HAP-1 (cell line): ENCODE results near the gene LNX2.

Source experiments
- DNase-seq, 2 experiments: peaks; one replicate each; pipeline ENCODE4 v3.0.0-alpha.2; 2016 to 2020; ENCODE audit warnings: low spot score in 2 of 2
- H3K27me3 ChIP-seq: fragments of 250-450 bp; sonication (Bioruptor Pico); 2 replicates; pipeline ENCODE4 v1.5.1; 2020; ENCODE audit warnings: low read depth, mild to moderate bottlenecking, moderate library complexity
- H3K36me3 ChIP-seq: fragments of 250-450 bp; sonication (Bioruptor Pico); replicated peaks from 2 replicates; pipeline ENCODE4 v1.5.1; 2020; ENCODE audit warnings: mild to moderate bottlenecking
- H3K4me1 ChIP-seq: fragments of 250-450 bp; sonication (Bioruptor Pico); 2 replicates; pipeline ENCODE4 v1.5.1; 2020; ENCODE audit warnings: mild to moderate bottlenecking
- H3K4me3 ChIP-seq: fragments of 250-450 bp; sonication (Bioruptor Pico); 2 replicates; pipeline ENCODE4 v1.5.1; 2020; ENCODE audit warnings: mild to moderate bottlenecking, moderate library complexity
- H3K9me3 ChIP-seq: fragments of 250-450 bp; sonication (Bioruptor Pico); 2 replicates; pipeline ENCODE4 v1.5.1; 2020; ENCODE audit warnings: mild to moderate bottlenecking, moderate library complexity
- in situ Hi-C: fragments of 300-500 bp; cut with MboI; formaldehyde crosslinking; loops from 3 replicates; pipeline ENCODE4 v1.14.3; 2020; ENCODE audit warnings: low sequenced_read_pairs, inconsistent platforms, mixed read lengths

Gene LNX2

GRCh38 chr13:27620377-27621115 lies at the start of gene LNX2:
TSS of gene LNX2 (minus strand) at chr13:27620529. CDS start at chr13:27581703, 38,826 bp downstream.
- peak; percentile 93 to 97 for DNase-seq
- H3K4me3 ChIP-seq: peak within 1 kb of the TSS; percentile 84
- peaks cover 28% of the 10 kb centered on the region for H3K4me1 ChIP-seq
- H3K36me3 ChIP-seq: peaks cover 14% of the 10 kb centered on the region
- H3K27me3 ChIP-seq: no peaks in the 10 kb centered on the region
- no peaks in the 10 kb centered on the region for H3K9me3 ChIP-seq
- in situ Hi-C loops: no loop called here

- no peaks in the 10 kb centered on the region for H3K27me3 ChIP-seq
- H3K4me3 ChIP-seq: no peak overlapping the region
- H3K9me3 ChIP-seq: no peaks in the 10 kb centered on the region
- no peaks in the 10 kb centered on the region for H3K36me3 ChIP-seq
- no peaks in the 10 kb centered on the region for H3K4me1 ChIP-seq
- in situ Hi-C loops: no loop called here
- no peak for DNase-seq
These were observed 47.6 kb upstream of the LNX2 start for GRCh38 chr13:27667946-27668345.

GRCh38 chr13:27666951-27667350 lies 46.6 kb upstream of the LNX2 start:
- H3K36me3 ChIP-seq: no peaks in the 10 kb centered on the region
- H3K9me3 ChIP-seq: no peaks in the 10 kb centered on the region
- DNase-seq: no peak
- H3K4me1 ChIP-seq: no peaks in the 10 kb centered on the region; the same call in 1 of the 2 replicates
- in situ Hi-C loops: no loop called here
- H3K4me3 ChIP-seq: no peak overlapping the region
- H3K27me3 ChIP-seq: no peaks in the 10 kb centered on the region

- Histone ChIP-seq H3K4me1 (no peaks in the 10 kb centered on the region; the same call in 1 of the 2 replicates), H3K27me3 (no peaks in the 10 kb centered on the region), H3K9me3 (no peaks in the 10 kb centered on the region), H3K36me3 (no peaks in the 10 kb centered on the region), H3K4me3 (no peak overlapping the region)
- DNase-seq: no peak
- in situ Hi-C loops: no loop called here
These were observed 45.4 kb upstream of the LNX2 start for GRCh38 chr13:27665761-27666160.

GRCh38 chr13:27665333-27665732 lies 45.0 kb upstream of the LNX2 start:
- in situ Hi-C loops: no loop called here
- Histone ChIP-seq H3K4me3 (no peak overlapping the region), H3K4me1 (no peaks in the 10 kb centered on the region; the same call in 1 of the 2 replicates), H3K27me3 (no peaks in the 10 kb centered on the region), H3K9me3 (no peaks in the 10 kb centered on the region), H3K36me3 (no peaks in the 10 kb centered on the region)
- DNase-seq: no peak

GRCh38 chr13:27663947-27664346 lies 43.6 kb upstream of the LNX2 start:
- Histone ChIP-seq H3K4me1 (no peaks in the 10 kb centered on the region; the same call in 1 of the 2 replicates), H3K36me3 (no peaks in the 10 kb centered on the region), H3K4me3 (no peak overlapping the region), H3K9me3 (no peaks in the 10 kb centered on the region), H3K27me3 (no peaks in the 10 kb centered on the region)
- in situ Hi-C loops: no loop called here
- DNase-seq: no peak

GRCh38 chr13:27662738-27663470 lies 42.6 kb upstream of the LNX2 start:
- no peaks in the 10 kb centered on the region for H3K36me3 ChIP-seq
- no peaks in the 10 kb centered on the region for H3K9me3 ChIP-seq
- no peaks in the 10 kb centered on the region for H3K27me3 ChIP-seq
- H3K4me1 ChIP-seq: no peaks in the 10 kb centered on the region; the same call in 1 of the 2 replicates
- in situ Hi-C loops: no loop called here
- no peak for DNase-seq
- no peak overlapping the region for H3K4me3 ChIP-seq

GRCh38 chr13:27661017-27661416 lies 40.7 kb upstream of the LNX2 start:
- no peak for DNase-seq
- in situ Hi-C loops: no loop called here
- no peaks in the 10 kb centered on the region for H3K9me3 ChIP-seq
- H3K27me3 ChIP-seq: no peaks in the 10 kb centered on the region
- H3K36me3 ChIP-seq: no peaks in the 10 kb centered on the region
- H3K4me3 ChIP-seq: no peak overlapping the region
- no peaks in the 10 kb centered on the region; the same call in 1 of the 2 replicates for H3K4me1 ChIP-seq

GRCh38 chr13:27660511-27660910 lies 40.2 kb upstream of the LNX2 start:
- no peaks in the 10 kb centered on the region for H3K9me3 ChIP-seq
- in situ Hi-C loops: no loop called here
- no peaks in the 10 kb centered on the region for H3K36me3 ChIP-seq
- H3K27me3 ChIP-seq: no peaks in the 10 kb centered on the region
- no peak overlapping the region for H3K4me3 ChIP-seq
- DNase-seq: no peak
- H3K4me1 ChIP-seq: no peaks in the 10 kb centered on the region; the same call in 1 of the 2 replicates

GRCh38 chr13:27659145-27659865 lies 39.0 kb upstream of the LNX2 start:
- H3K36me3 ChIP-seq: no peaks in the 10 kb centered on the region
- H3K4me1 ChIP-seq: no peaks in the 10 kb centered on the region; the same call in 1 of the 2 replicates
- DNase-seq: no peak
- no peak overlapping the region for H3K4me3 ChIP-seq
- H3K27me3 ChIP-seq: no peaks in the 10 kb centered on the region
- H3K9me3 ChIP-seq: no peaks in the 10 kb centered on the region
- in situ Hi-C loops: no loop called here

GRCh38 chr13:27658546-27658945 lies 38.2 kb upstream of the LNX2 start:
- Histone ChIP-seq H3K9me3 (no peaks in the 10 kb centered on the region), H3K27me3 (no peaks in the 10 kb centered on the region), H3K4me3 (no peak overlapping the region), H3K4me1 (no peaks in the 10 kb centered on the region; the same call in 1 of the 2 replicates), H3K36me3 (no peaks in the 10 kb centered on the region)
- in situ Hi-C loops: no loop called here
- DNase-seq: no peak

GRCh38 chr13:27657724-27658123 lies 37.4 kb upstream of the LNX2 start:
- no peak for DNase-seq
- H3K27me3 ChIP-seq: no peaks in the 10 kb centered on the region
- no peaks in the 10 kb centered on the region; the same call in 1 of the 2 replicates for H3K4me1 ChIP-seq
- in situ Hi-C loops: no loop called here
- no peak overlapping the region for H3K4me3 ChIP-seq
- H3K36me3 ChIP-seq: no peaks in the 10 kb centered on the region
- H3K9me3 ChIP-seq: no peaks in the 10 kb centered on the region

GRCh38 chr13:27654816-27655215 lies 34.5 kb upstream of the LNX2 start:
- Histone ChIP-seq H3K4me3 (no peak overlapping the region), H3K4me1 (no peaks in the 10 kb centered on the region), H3K36me3 (peaks cover 12% of the 10 kb centered on the region), H3K27me3 (no peaks in the 10 kb centered on the region), H3K9me3 (peaks cover 2% of the 10 kb centered on the region; the same call in 1 of the 2 replicates)
- in situ Hi-C loops: no loop called here
- DNase-seq: no peak
